Subcutaneous adipose tissue (tissue), 4 donors: Measurements from ENCODE around the gene ATAD5. TPM values are rescaled to one million over a fixed set of nuclear protein-coding genes. Genes with fewer than 3 reads are reported as not detected.

Experiments used
- CTCF ChIP-seq: fragments of 450-650 bp; IDR thresholded peaks from one replicate; pipeline ENCODE4 v1.5.1; 2016; ENCODE audit warnings: low read depth, mild to moderate bottlenecking, control low read depth, antibody characterized with exemption, moderate library complexity
- total RNA-seq, 4 donors: library from RNA; depleted of rRNA; stranded (reverse); fragments of >200 nt; gene quantifications; one replicate each; pipeline ENCODE4 v1.1.0, GENCODE V29; 2016

Gene ATAD5
- total RNA-seq, 4 donors from 2014 or later, result 1.5 to 2.9 (median 1.9) TPM

DNA sequence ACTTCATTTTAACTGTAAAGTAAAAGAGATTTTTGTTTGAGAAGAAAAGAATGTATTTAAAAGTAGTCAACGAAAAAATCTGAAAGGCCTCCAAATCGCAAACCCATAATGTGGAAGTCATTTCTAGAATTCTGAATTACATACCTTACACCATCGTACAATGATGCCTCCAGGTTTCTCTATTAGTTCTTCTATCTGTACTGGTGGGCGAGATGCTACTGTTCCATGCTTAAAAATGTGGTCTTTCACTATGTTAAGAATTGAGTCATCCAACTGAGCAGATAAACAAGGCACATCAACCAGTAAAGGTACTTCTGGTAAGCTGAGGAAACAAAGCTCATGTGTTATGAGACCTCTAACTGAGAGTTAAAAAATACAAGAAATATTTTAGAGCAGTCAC is 35.8 kb upstream of the ATAD5 start:
- TF ChIP-seq CTCF, result no peak

DNA sequence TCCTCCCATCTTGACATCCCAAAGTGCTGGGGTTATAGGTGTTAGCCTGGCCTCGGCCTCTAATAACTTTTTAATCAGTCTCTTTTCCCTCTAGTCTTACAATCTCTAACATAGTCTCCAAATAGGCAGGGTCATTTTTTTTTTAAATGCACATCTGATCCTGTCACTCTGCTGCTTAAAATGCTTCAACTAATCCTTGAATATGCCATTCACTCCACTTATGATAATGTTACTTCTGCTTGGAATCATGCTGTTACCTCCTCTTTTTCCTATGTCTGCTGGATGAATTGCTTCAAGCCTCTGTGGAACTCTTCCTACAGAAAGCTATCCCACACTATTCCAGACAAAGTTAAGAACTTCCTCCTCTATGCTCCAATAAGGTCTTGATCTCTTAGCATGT is 30.1 kb upstream of the ATAD5 start:
- no peak for TF ChIP-seq CTCF

DNA sequence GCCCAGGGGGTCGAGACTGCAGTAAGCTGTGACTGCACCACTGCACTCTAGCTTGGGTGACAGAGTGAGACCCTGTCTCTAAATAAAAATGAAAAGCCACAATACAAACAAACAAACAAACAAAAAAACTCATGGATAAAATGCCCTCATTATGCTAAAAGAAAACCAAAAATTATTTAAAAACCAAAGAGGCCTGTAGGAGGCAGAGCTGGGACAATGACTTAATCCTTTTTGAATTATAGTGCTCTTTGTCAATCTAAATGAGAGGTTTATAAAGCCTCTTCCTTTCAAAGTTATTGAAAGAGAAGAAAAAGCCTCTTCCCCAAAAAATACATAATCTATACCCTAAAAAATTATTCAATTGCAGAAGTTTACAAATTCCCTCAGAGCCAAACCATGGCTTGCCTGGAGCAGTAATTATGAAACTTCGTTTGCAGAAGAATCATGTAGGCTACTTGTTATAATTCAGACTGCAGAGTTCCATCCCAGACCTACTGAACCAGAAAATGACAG is 25.8 kb upstream of the ATAD5 start:
- TF ChIP-seq CTCF, result no peak

DNA sequence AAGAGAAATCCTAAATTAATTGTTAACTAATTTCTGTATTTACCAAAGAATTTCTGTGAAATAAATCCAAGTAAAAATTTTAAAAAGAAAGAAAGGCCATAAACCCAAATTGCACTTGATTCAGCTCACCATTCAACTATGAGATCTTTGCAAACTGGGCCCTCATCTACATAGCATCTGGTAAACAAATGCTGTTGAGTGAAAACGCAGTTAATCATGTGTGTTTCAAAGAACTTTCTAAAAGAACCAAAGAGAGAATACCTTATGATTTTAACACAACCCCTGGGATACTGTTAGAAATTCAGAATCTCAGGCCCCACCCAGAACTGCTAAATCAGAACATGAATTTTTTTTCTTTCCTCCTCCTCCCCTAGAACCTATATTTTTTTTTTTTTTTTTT is 23.9 kb upstream of the ATAD5 start:
- no peak for TF ChIP-seq CTCF

GRCh38 chr17:30808785-30809286 is 22.9 kb upstream of the ATAD5 start:
- no peak for TF ChIP-seq CTCF

GRCh38 chr17:30809867-30810266 is 21.9 kb upstream of the ATAD5 start:
- TF ChIP-seq CTCF, result no peak

- no peak for TF ChIP-seq CTCF
Measured at GRCh38 chr17:30812218-30813177, 19.3 kb upstream of the ATAD5 start.
